ENCODE measurements around the gene ZNF181.

DNA sequence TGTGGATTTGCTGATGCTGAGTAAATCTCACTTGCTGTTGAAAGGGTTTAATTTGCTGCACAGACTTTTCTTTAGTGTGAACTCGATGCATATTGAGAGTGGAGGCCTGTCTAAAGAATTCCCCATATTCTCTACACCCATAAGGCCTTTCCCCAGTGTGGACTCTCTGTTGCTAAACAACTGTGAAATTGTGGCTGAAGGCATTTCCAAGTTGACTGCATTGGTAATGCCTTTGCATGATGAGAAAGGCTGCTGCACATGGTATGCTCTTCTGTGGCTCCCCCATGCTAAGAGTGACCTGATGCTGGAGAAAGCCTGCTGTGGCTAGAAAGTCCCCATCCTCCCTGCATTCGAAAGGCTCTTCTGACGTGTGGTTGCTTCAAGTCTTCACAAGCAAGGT lies 45.6 kb downstream of the ZNF181 start:
- TF ChIP-seq CTCF (conservative IDR thresholded peaks at IDR 0.05; ENCODE audit: low read depth, low read length) (no peak), EZH2 (IDR thresholded peaks at IDR 0.05; ENCODE audit: low read length, unreplicated experiment) (no peak), EZH2phosphoT487 (IDR thresholded peaks at IDR 0.05; ENCODE audit: borderline replicate concordance, low read length) (no peak)

All from PC-3 (cell line).